Measurements from ENCODE around the gene BTBD2.

- TF ChIP-seq CTCF (IDR thresholded peaks at IDR 0.05; ENCODE audit: control extremely low read depth in 1 of 3, insufficient read depth in 1 of 3, low read depth in 1 of 3, low read length in 3 of 3) (peak; percentile 47 to 80 (median 68)), NRF1 (IDR thresholded peaks at IDR 0.05; ENCODE audit: low read depth, low read length) (no peak), MAX (IDR thresholded peaks at IDR 0.05) (no peak), USF2 (IDR thresholded peaks at IDR 0.05; ENCODE audit: low read length) (no peak), YY1 (IDR thresholded peaks at IDR 0.05; ENCODE audit: low read depth, low read length) (no peak), EZH2 (IDR thresholded peaks at IDR 0.05; ENCODE audit: low read depth, low read length, severe bottlenecking) (no peak)
These were observed 58.5 kb downstream of the BTBD2 start for GRCh38 chr19:1956868-1957492.
